Measurements from ENCODE around the gene RPTOR.

- TF ChIP-seq, protein P1, sequence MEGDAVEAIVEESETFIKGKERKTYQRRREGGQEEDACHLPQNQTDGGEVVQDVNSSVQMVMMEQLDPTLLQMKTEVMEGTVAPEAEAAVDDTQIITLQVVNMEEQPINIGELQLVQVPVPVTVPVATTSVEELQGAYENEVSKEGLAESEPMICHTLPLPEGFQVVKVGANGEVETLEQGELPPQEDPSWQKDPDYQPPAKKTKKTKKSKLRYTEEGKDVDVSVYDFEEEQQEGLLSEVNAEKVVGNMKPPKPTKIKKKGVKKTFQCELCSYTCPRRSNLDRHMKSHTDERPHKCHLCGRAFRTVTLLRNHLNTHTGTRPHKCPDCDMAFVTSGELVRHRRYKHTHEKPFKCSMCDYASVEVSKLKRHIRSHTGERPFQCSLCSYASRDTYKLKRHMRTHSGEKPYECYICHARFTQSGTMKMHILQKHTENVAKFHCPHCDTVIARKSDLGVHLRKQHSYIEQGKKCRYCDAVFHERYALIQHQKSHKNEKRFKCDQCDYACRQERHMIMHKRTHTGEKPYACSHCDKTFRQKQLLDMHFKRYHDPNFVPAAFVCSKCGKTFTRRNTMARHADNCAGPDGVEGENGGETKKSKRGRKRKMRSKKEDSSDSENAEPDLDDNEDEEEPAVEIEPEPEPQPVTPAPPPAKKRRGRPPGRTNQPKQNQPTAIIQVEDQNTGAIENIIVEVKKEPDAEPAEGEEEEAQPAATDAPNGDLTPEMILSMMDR (IDR thresholded peaks at IDR 0.05; ENCODE audit: insufficient read depth, low read length) = no peak
- TF ChIP-seq SPI1 (IDR thresholded peaks at IDR 0.05; ENCODE audit: borderline replicate concordance, low read depth) (no peak), POLR2AphosphoS5 (IDR thresholded peaks at IDR 0.05; ENCODE audit: low read depth) (no peak)
Observed at GRCh38 chr17:80577876-80578570, 33.4 kb downstream of the RPTOR start.
